ENCODE data around the gene GJB1.

- TF ChIP-seq, protein P1, sequence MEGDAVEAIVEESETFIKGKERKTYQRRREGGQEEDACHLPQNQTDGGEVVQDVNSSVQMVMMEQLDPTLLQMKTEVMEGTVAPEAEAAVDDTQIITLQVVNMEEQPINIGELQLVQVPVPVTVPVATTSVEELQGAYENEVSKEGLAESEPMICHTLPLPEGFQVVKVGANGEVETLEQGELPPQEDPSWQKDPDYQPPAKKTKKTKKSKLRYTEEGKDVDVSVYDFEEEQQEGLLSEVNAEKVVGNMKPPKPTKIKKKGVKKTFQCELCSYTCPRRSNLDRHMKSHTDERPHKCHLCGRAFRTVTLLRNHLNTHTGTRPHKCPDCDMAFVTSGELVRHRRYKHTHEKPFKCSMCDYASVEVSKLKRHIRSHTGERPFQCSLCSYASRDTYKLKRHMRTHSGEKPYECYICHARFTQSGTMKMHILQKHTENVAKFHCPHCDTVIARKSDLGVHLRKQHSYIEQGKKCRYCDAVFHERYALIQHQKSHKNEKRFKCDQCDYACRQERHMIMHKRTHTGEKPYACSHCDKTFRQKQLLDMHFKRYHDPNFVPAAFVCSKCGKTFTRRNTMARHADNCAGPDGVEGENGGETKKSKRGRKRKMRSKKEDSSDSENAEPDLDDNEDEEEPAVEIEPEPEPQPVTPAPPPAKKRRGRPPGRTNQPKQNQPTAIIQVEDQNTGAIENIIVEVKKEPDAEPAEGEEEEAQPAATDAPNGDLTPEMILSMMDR (IDR thresholded peaks at IDR 0.05; ENCODE audit: low read length), result no peak
- TF ChIP-seq EZH2 (IDR thresholded peaks at IDR 0.05; ENCODE audit: borderline replicate concordance, low read length), result no peak
These were observed 47.5 kb upstream of the GJB1 start for GRCh38 chrX:71175531-71175930.
